Measurements from ENCODE around the gene DNAJC6. TPM values are rescaled to one million over a fixed set of nuclear protein-coding genes. Genes with fewer than 3 reads are reported as not detected.

DNAJC6 gene
- total RNA-seq, 4 donors from 2014 or later, result 0.11 to 1.3 (median 0.34) TPM

- intact Hi-C loops (cut with DNase I), result no loop called here
Observed at GRCh38 chr1:65311760-65312159, 2.4 kb downstream of the DNAJC6 start.

GRCh38 chr1:65316233-65316632, 6.9 kb downstream of the DNAJC6 start:
- Histone ChIP-seq H3K4me3 (no peak overlapping the region), H3K27ac (no peak overlapping the region), H3K4me1 (no peaks in the 10 kb centered on the region), H3K9me3 (peaks cover 0 to 3% (median 0%) of the 10 kb centered on the region in 3 donors), H3K36me3 (no peaks in the 10 kb centered on the region), H3K27me3 (peaks cover 0 to 15% (median 0%) of the 10 kb centered on the region in 4 donors)
- WGBS, 2 donors, result 63 to 77% methylated on average over 2 of the region's 2 CpGs
- intact Hi-C loops (cut with DNase I), result no loop called here
- no peak for DNase-seq
- TF ChIP-seq, protein P1, sequence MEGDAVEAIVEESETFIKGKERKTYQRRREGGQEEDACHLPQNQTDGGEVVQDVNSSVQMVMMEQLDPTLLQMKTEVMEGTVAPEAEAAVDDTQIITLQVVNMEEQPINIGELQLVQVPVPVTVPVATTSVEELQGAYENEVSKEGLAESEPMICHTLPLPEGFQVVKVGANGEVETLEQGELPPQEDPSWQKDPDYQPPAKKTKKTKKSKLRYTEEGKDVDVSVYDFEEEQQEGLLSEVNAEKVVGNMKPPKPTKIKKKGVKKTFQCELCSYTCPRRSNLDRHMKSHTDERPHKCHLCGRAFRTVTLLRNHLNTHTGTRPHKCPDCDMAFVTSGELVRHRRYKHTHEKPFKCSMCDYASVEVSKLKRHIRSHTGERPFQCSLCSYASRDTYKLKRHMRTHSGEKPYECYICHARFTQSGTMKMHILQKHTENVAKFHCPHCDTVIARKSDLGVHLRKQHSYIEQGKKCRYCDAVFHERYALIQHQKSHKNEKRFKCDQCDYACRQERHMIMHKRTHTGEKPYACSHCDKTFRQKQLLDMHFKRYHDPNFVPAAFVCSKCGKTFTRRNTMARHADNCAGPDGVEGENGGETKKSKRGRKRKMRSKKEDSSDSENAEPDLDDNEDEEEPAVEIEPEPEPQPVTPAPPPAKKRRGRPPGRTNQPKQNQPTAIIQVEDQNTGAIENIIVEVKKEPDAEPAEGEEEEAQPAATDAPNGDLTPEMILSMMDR (IDR thresholded peaks at IDR 0.05), result no peak
- no peak for TF ChIP-seq POLR2A (IDR thresholded peaks at IDR 0.05)

More at GRCh38 chr1:65311760-65312159, 2.4 kb downstream of the DNAJC6 start:
- DNase-seq, result no peak
- no peak overlapping the region for H3K27ac ChIP-seq
- H3K4me1 ChIP-seq, result peaks cover 2 to 19% (median 5%) of the 10 kb centered on the region in 3 donors
- H3K27me3 ChIP-seq, result peaks cover 0 to 48% (median 0%) of the 10 kb centered on the region in 4 donors
- H3K36me3 ChIP-seq, result no peaks in the 10 kb centered on the region
- no peak for TF ChIP-seq POLR2A (IDR thresholded peaks at IDR 0.05)
- H3K4me3 ChIP-seq, result no peak overlapping the region
- no peaks in the 10 kb centered on the region for H3K9me3 ChIP-seq

DNA sequence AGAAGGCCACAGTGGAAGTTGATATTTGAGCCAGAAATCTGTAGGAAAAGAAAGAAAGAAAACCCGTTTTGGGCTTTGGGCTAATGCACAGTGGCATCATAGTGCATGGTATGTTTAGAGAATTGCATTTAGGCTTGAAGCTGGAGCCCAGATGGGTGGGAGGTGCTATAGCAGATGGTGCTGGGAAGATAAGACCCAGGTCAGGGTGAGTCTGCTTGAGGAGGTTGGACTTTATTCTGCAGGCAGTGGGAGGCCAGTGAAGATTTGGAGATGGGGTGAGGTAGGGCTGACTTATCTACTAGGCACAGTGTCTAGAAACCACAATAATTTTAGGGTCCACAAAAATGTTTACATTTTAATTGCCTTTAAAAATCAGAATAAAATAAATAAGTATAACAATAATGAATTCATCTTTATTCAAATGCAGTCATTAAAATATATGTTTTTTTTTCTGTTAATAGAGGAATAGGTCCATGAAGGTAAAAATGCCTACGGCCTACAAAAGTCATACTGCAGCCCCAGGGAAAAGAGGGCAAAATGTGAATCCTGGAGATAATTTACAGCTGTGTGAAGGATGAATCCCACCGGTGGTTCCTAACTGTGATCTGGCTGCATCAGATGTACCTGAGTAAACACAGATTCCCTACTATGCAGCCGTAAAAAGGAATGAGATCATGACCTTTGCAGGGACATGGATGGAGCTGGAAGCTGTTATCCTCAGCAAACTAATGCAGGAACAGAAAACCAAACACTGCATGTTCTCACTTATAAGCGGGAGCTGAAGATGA, 8.7 kb downstream of the DNAJC6 start:
- 66 to 77% methylated on average over 5 of the region's 5 CpGs for WGBS, 2 donors
- no peak for TF ChIP-seq POLR2A (IDR thresholded peaks at IDR 0.05)
- TF ChIP-seq, protein P1 (IDR thresholded peaks at IDR 0.05), result no peak
- intact Hi-C loops (cut with DNase I), result no loop called here
- Histone ChIP-seq H3K4me3 (no peak overlapping the region), H3K4me1 (no peaks in the 10 kb centered on the region), H3K9me3 (peaks cover 0 to 3% (median 0%) of the 10 kb centered on the region in 3 donors), H3K27ac (no peak overlapping the region), H3K27me3 (peaks cover 0 to 2% (median 0%) of the 10 kb centered on the region in 4 donors), H3K36me3 (no peaks in the 10 kb centered on the region)
- no peak for DNase-seq

DNA sequence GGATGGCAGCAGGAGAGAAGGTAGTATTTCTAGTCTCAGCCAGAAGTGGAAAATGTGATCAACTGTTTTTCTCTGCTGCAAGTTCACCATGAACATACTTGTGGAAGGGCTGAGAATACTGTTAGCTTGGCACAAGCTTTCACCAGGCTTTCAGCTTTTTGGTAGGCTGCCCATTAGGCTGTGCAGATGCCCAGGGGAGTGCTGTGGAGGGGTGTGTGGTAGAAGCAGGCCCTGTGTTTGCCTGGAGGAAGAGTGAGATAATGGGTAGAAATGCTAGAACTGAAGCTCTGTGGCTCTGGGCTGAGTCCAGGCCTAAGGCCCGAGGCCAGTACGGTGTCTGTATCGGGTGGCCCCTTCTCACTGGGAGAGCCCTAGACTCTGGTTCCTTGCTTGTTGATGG, 9.8 kb downstream of the DNAJC6 start:
- no peaks in the 10 kb centered on the region for H3K27me3 ChIP-seq
- no peak overlapping the region for H3K4me3 ChIP-seq
- no peak for TF ChIP-seq POLR2A (IDR thresholded peaks at IDR 0.05)
- TF ChIP-seq, protein P1 (IDR thresholded peaks at IDR 0.05), result no peak
- H3K9me3 ChIP-seq, result peaks cover 0 to 9% (median 0%) of the 10 kb centered on the region in 3 donors
- no peaks in the 10 kb centered on the region for H3K36me3 ChIP-seq
- H3K4me1 ChIP-seq, result no peaks in the 10 kb centered on the region
- 92% methylated on average over 3 of the region's 3 CpGs for WGBS, 2 donors
- DNase-seq, result no peak
- no peak overlapping the region for H3K27ac ChIP-seq
- intact Hi-C loops (cut with DNase I), result no loop called here

DNA sequence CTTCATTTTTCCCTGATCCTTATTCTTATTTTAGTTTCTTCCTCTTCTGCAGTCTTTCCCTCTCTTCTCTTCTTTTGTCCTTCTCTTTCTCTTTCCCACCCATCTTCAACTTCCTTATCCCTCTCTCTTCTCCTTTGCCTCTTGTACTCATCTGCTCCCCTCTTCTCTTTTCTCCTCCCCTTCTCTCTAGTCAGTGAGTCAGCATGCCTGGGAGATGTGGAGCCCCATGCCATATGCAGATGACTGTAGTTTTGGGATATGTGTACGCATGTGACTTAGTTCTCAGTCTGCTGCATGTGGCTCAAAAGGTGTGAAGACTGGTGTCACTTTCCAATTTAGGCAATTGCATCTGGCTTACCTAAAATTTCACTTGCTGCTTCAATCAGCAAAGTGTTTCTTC, 10.4 kb downstream of the DNAJC6 start:
- 73 to 86% methylated on average over 1 of the region's 1 CpG for WGBS, 2 donors
- Histone ChIP-seq H3K27ac (no peak overlapping the region), H3K9me3 (peaks cover 0 to 9% (median 0%) of the 10 kb centered on the region in 3 donors), H3K27me3 (no peaks in the 10 kb centered on the region), H3K36me3 (no peaks in the 10 kb centered on the region), H3K4me3 (no peak overlapping the region), H3K4me1 (no peaks in the 10 kb centered on the region)
- intact Hi-C loops (cut with DNase I), result no loop called here
- DNase-seq, result no peak
- TF ChIP-seq POLR2A (IDR thresholded peaks at IDR 0.05), result no peak
- TF ChIP-seq, protein P1 (IDR thresholded peaks at IDR 0.05), result no peak

Measured in esophagus squamous epithelium (tissue), 5 donors.